GM21619 (cell line): ENCODE results near the gene COL5A2.

ENCODE experiments used
- ATAC-seq: cut with Tn5 transposase; IDR thresholded peaks from one replicate; pipeline ENCODE4 v1.9.1; 2021; ENCODE audit not compliant: unreplicated experiment

The COL5A2 gene

DNA sequence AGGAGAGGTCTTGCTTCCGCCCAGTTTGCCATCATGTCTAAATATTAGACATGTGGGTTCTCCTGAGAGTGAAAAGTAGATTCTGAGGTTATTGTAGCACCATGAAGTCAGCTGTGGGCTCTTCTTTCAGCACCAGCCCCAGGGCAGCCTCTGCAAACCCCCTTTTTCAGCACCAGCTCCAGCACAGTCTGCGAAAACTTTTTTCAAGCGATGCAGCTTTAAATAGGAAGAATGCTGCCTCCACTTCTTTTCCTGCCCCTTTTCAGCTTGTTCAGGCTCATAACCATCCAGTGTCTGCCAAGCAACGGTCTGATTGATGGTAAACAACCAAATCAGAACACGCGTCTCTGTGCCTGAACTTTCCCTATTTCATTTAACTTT, at the start of gene COL5A2:
Gene COL5A2 (minus strand): TSS at position 192 of the 381 bp plus-strand sequence. CDS start 157 bp downstream, at position 35.
- no peak for ATAC-seq

DNA sequence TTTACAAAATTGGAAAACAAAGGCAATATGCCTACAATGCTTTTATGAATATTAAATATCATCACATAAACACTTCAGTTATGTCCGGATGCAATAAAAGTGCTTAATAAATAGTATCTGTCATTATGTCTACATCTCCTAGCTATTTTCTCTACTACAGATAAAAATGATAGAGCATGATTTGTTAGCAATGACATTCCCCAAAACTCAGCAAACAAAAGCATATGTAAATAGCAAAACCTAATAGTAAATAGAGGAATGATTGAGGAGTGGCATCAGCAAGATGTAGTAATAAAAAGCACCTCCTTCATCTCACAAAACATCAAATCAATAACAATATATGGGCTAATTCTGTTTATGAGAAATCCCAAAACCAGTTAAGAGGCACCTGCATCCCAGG, 46.5 kb upstream of the COL5A2 start:
- no peak for ATAC-seq

DNA sequence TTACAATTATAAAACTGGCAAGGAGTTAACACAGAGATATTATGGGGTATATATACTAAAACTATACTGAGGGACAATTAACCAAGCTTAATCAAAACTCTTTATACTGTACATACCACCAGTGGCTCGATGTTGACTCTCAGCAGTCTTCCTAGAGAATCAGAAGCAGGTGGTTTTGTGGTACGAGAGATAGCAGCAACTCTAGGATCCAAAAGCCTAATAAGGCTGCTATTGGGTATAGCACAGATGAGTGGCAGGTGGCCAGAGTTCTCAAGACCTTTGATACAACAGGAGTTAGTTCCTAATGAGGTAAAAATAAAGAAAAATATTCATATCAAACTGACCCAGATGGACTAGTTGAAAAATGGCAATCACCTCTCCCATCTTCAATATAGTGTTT, 45.5 kb upstream of the COL5A2 start:
- ATAC-seq, result no peak

DNA sequence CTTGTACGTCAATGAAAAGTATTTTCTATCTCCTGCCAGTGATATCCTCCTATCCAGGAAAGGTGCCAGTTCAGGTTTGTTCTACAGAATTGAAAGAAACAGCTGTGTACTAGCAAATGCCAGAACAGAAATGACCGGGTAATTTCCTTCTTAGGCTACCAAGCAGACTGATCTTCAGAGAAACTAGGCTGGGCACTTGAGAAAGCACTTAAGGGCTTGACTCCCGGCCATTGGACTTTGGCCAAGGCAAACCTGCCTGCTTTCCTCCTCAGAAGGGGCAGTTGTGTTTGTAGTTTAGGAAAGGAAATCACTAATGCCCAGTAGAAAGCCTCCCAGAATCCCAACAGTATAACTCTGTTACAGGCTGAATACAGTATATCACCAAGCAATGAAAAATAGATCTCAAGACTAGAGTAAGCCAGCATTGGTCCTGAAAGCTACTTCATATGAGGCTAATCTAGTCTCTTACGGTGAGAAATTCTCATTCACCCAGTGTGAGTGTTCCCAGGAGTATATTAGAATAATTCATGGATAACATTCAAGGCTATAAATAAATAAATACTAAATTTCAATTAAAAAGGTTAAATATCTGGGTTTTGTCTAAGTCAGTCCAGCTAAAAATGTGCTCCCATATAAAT, 43.0 kb upstream of the COL5A2 start:
- ATAC-seq, result no peak

DNA sequence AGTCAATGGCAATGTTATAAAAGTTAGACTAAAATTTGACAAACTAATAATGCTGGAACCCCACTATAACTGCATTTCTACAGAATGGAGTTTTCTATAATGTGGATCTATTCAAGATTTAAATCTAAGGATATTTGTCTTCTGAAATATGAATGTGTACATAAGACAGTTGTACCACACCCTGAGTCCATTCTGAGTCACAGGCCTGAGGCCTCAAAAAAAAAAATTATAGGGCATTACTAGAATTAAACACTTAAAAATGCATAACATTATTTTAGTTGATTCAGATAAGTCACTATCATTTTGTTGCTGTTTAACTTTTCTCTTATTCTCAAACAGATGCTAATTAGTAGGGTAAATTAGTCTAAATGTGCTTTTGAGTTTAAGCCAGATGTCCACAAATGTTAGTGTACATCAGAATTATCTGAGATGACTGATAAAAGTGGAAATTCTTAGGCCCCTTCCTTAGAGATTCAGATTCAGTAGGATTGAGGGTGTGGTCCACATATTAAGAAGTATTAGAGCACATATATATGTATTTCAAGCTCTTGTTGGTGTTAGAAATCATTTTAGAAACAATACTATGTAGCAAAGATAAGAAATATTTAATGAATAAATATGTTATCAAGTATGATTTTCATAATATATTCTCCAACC, 42.4 kb upstream of the COL5A2 start:
- no peak for ATAC-seq

DNA sequence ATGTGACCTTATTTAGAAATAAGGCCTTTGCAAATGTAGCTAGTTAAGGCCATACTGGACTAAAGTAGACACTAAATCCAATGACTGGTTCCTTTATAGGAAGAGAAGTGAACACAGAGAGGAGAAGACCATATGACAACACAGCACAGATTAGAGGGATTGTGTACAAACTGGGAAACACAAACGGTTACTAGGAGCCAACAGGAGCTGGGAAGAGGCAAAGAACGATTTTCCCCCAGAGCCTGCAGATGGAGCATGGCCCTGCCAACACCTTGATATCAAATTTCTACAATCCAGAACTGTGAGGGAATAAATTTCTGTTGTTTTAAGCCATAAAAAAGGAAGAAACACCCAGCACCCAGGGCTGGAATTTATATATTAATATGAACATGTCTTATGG, 38.7 kb upstream of the COL5A2 start:
- no peak for ATAC-seq

DNA sequence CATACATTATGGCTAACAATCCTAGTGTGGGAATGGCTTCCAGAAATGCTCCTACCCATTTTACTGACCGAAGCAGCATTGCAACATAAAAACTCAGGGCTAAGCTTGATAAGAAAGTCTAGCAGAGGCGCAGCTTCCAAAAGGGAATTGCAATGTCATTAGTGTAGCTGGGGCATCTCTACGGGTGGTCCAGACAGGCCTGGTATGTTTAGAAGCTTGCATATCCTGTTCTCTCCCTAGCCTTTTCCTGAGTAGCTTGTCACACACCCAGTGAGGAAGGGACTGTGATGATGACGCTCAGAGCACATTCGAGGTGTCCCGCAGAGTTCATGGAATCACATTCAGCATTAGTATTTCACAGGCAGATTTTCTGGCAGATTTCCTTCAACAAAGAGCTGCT, 38.0 kb upstream of the COL5A2 start:
- ATAC-seq, result no peak

DNA sequence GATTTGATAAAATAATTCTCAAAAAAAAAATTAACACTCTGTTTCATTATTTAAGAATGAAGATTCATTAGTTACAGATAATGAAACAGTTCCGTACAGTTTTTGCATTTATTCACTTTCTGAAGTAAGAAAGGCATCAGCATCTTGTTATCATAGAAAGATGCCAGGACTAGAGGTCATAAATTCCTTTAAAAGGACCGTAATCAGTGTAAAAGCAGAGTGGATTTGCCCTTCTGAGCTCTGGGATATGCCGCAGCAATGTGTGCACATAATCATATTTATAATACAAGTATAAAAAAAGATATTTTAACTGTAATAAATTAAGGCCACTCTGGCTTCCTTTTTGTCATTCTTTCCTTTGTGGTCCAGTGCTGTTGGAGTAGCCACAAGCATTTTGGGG, 37.5 kb upstream of the COL5A2 start:
- ATAC-seq, result no peak

DNA sequence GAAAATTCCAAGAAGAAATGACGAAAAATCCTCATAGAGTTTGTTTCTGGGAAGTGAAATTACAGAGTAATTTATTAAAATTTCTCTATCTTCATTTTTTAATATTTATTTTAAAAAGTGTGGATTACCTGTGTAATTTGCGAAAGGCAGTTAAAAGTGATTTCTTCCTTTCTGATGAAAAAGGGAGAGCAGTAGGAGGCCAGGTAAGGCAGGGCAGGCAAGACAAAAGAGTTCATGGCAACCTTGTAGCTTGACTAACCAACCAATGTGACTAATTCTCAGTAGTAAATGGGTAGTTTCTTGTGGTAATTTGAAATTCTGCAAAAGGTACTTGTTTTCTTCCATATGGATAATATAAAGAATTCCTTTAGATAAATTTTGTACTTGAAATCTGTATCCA, 34.9 kb upstream of the COL5A2 start:
- no peak for ATAC-seq

DNA sequence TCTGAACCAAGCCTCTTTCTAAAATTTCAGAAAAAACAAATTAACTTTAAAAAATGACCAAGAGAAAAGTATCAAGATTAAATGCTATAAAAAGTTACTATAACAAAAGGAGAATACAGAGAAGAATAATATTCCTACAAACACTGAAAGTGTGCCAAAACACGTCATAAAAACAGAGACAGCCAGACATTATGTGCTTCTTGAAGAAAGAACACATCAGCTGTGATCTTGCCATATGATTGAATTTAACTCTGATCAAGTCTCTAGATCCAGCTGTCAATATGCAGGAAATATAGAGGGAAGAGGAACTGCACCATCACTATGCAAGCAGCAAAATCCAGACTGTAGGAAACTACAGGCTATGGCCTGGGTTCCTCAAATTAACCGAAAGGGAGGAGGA, 33.7 kb upstream of the COL5A2 start:
- ATAC-seq, result no peak

DNA sequence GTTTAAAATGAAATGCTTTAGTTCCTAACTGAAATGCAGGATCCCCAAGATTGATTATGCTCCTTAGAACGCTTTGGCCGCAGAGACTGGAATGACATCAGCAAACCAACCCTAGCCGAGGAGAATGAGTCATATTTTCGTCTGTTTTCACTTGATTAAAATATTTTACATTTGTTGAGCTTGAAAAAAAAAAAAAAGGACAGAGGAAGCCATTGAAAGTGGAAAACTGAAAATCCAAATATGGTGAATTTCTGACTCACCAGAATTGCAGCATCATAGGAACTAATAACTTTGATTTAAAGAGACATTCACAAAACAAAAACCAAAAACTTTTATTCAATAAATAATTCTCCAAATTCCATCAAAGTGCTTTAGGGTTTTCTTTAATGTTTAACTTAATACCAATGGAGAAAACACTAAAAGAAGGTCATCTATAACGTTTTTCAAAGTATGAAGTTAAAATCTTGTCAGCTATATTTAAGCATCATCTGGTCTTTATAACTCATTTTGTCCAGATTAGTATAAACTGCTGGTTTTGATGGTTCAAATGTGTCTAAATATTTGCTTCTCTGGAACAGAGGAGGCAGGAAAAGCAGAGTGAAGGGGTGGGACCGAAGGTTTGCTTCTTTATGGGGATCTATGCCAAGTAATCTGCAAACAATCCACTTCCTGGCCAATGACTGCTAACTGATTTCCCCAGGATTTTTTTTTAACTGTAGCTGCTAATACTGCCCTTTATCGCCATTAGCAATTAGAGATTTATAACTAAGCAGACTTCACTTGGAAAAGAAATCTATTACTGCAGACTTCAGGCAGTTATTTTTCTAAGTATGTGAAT, 30.9 kb upstream of the COL5A2 start:
- ATAC-seq, result no peak

DNA sequence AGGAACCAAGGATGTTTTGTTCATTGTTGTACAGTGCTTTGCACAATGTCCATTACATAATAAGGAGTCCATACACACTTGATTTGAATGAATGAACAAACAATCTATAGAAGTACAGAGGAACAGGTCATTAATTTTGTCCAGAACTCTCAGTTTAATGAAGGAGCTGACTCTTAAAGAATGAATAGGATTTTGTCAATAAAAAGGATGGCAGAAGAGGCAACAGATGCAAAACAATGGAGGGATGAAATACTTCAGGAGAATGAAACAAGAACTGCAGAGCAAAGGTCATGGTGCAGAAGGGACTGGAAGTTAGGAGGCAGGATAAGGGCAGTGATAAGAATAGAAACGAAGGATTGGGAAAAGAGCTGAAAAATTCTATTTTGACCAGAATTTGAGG, 28.7 kb upstream of the COL5A2 start:
- ATAC-seq, result no peak

DNA sequence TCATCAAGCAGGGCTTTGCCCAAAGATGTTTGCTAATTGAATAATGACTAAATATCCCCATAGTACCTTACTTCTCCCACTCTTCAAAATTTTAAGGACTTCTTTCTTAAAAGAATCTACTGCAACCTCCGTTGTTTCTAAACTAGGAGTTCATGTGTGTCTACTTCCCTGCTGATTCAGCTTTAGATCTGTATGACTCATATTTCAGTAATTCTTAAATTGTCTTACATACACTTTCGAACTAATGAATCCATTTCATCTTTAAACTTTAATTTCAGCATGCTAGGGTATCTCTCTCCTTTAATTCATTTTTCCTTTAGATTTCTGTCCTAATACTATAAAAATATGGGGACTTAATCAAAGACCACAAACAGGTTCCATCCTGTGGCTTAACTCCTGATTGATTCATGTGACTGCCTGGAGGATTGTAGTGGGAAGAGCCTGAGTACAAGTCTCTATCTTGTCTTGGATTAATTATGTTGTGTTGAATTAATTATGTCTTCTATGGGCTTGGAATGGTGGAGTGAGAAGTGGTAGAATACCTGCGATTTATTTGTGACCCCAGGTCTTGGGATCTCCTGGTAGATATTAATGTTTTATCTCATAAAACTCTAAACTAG, 24.9 kb upstream of the COL5A2 start:
- no peak for ATAC-seq

DNA sequence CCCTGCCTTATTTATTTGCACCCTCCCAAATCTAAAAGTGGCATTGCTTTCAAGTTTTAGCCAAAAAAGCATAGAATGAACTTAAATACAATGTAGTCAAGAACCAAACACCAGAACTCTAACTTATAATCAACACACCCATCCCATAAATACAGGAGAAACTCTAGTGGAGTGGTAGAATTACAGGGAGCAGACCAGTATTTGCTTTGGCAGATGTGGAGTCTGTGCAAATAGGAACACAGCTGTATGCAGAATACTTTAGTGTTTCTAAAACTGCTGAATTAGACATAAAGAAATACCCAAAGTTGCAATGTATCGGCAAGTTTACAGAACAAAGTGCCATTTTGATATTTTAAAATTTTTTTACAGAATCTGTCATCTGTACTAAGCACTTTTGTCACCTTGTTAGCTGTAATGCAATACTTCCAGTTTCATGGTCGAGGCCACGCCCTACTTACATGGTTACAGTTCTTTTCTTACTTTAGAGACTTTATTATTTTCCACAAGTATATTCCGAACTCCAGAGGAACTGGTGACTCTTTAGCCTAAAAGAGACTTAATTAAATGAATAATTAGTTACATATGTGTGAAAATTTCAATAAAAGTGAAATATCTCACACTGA, 23.7 kb upstream of the COL5A2 start:
- no peak for ATAC-seq

DNA sequence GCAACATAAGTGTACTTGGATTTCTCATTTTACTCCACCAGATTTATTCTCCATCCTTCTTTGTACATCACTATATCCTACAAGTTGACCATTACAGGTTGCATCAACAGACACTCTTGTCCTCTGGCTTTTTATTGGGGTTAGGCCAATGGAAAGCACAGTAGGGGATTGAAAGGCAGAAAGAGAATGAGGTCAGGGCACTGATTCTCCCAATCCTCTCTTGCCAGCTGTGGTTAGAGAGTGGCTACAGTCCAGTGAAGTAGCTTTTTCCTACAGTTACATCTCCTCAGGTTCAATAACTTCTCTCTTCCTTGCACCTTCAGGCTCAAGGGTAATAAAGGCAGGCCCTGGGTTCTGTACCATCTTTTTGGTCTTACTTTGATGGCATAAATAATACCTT, 20.2 kb upstream of the COL5A2 start:
- ATAC-seq, result no peak

DNA sequence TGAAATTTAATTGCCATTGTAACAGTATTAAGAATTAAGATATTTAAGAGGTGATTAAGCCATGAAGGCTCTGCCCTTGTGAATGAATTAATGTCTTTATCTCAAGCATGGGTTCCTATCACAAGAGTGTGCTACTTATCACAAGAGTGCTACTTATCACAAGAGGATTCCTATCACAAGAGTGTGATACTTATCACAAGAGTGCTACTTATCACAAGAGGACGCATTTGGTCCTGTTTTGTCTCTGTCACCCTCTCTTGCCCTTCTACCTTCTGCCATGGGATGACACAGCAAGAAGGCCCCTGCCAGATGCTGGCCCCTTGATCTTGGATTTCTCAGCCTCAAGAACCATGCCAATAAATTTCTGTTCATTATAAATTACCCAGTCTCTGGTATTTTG, 13.2 kb upstream of the COL5A2 start:
- ATAC-seq, result no peak

DNA sequence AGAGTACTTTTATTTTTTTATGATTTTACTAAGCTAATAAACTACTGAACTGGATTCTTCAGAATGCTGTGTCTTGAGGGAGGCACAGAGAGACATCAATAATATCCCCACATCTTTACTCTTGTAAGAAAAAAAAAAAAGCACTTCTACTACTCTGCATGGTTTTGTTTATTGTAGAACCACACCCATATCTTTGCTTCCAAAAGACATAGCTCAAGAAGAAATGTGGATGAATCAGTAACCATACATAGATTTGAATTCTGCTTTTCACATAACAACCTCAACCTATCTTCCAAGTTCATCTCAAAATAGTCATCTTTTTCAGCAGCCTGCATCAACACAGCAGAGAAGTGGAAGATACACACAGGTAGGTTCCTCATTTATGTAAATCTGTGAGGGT, 12.2 kb upstream of the COL5A2 start:
- no peak for ATAC-seq

DNA sequence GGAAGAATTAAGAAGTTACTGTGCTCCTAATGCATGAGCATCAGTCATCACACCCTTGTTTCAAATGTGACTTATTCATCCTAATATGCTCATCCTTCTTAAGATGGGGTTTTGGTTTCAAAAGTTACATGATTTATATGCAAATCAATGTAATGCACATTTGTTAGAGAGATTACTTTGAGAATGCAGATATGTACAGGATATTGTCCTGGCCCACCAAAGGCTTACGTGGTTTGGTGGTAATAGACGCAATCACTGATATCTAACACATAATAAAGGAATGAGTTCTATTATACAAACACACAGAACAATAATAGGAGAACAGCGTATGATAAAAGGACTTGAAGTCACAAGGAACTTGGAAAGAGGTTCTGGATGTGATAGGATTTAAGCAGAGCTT, 11.1 kb upstream of the COL5A2 start:
- ATAC-seq, result no peak

DNA sequence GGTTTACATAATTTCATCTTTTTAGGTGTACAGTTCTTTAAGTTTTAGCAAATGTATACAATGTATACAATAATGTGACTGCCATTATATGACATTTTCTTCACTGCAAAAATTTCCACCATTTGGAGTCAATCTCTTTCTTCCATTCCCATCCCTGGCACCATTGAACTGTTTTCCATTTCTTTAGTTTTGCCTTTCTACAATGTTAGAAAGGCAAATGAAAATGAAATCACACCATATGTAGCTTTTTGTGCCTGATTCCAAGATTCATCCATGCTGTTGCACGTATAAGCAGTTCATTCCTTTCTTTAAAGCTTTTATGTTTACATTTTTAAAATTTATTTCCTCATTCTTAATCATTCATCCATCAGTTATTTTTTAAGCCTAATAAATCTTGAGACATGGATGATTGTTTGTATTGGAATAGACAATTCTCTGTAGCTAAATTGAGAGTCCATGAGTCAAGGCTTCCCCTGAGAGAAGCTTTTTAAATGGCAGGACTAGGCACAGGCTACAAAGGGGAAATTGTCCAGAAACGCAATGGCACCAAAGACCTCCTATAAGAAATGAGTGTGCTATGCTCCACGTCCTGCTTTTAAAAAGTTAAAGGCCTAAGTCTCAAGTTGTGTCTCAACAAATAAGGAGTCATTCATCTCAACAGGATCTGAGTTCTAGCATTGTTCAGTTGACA, 8.7 kb upstream of the COL5A2 start:
- no peak for ATAC-seq

DNA sequence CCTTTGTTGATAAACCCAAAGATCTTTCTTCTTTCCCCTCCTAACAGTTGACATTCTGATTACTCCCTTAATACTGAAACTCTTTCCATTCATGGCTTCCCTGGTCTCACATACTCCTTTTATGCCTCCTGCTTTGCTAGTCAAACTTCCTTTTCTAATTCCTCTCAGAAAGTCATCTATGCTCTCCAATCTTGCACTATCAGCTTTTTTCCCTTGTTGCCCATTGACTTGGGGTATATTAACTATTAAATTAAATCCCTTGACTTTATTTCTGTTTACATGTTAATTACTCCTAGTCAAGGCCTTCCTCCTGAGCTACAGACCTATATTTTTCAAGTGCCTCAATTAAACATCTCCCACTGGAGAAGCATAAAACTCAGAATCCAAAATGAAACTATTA, 3.6 kb upstream of the COL5A2 start:
- ATAC-seq, result no peak

DNA sequence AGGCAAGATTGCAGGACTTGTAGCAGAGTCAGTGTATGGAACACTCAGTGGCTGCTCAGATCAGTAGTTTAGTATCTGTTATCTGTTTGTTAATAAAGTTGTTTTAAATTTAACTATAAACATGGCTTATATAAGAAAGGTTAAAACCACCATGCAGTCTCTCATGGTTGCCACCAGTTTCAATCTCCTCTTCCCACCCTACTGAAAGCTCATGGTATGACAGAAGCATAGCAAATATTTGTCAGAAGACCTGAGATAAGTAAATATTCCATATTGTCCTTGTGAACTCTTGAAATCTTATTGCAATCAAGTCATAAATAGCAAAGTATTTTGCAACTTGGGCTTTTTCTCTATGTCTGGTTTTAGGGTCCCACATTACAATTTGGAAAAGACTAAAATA, 2.1 kb upstream of the COL5A2 start:
- ATAC-seq, result no peak
